GM20000 (cell line): Measurements from ENCODE around the gene ANAPC2.

ENCODE experiments used
- DNase-seq: peaks from one replicate; pipeline ENCODE4 v3.0.0; 2012; ENCODE audit warnings: low spot score
- TF ChIP-seq, protein P1 (sequence below): IDR thresholded peaks from 2 replicates; pipeline ENCODE4 v1.5.1; 2012; ENCODE audit warnings: mild to moderate bottlenecking, control low read depth; ENCODE audit errors: extremely low read depth, missing control alignments

Gene ANAPC2

DNA sequence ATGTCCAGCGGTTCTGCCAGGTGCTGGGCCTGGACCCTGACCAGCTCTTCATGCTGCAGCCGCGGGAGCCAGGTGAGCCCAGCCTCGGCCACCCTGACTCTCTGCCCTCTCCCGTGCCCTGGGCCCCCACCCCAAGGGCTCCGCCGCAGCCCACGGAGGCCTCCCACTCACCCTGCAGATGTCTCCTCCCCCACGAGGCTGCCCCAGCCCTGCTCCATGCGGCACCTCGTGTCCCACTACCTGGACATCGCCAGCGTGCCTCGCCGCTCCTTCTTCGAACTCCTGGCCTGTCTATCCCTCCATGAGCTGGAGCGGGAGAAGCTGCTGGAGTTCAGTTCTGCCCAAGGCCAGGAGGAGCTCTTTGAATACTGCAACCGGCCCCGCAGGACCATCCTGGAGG, 26.3 kb upstream of the ANAPC2 start:
- TF ChIP-seq, protein P1, sequence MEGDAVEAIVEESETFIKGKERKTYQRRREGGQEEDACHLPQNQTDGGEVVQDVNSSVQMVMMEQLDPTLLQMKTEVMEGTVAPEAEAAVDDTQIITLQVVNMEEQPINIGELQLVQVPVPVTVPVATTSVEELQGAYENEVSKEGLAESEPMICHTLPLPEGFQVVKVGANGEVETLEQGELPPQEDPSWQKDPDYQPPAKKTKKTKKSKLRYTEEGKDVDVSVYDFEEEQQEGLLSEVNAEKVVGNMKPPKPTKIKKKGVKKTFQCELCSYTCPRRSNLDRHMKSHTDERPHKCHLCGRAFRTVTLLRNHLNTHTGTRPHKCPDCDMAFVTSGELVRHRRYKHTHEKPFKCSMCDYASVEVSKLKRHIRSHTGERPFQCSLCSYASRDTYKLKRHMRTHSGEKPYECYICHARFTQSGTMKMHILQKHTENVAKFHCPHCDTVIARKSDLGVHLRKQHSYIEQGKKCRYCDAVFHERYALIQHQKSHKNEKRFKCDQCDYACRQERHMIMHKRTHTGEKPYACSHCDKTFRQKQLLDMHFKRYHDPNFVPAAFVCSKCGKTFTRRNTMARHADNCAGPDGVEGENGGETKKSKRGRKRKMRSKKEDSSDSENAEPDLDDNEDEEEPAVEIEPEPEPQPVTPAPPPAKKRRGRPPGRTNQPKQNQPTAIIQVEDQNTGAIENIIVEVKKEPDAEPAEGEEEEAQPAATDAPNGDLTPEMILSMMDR, result no peak
- DNase-seq, result no peak

DNA sequence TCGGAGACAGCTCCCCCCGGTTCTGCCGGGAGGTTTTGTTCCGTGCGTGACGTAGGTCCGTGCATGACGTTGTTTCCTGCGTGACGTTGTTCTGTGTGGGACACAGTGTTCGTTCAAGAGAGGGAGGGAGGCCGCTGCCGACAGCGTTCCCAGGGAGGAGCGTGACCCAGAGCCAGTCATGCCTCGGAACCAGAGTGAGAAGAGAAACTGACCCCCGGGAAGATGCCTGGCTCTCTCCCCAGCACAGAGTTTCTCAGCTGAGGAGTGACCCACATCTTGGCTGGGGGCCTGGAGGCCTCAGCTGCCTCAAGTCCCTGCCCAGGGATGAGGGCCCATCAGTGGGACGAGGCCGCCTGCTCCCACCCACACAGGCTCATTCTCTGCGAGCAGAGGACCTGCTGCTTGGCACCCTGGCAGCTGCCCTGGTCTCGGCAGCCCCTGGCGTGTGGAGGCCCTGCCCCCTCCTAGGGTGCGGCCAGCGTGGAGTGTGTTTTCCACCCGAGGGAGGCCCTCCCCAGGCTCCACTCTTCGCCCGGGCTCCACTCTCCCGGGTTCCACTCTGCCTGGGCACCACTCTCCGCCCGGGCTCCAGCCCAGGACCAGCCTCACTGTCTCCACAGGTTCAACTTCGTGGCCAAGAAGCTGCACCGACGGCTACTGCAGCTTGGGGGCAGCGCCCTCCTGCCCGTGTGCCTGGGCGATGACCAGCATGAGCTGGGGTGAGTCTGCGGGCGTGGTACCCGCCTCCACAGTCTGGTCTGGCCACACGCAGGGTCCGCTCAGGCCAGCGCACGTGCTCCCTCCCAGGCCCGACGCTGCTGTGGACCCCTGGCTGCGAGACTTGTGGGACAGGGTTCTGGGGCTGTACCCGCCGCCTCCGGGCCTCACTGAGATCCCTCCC, 25.1 kb upstream of the ANAPC2 start:
- TF ChIP-seq, protein P1, result no peak

DNA sequence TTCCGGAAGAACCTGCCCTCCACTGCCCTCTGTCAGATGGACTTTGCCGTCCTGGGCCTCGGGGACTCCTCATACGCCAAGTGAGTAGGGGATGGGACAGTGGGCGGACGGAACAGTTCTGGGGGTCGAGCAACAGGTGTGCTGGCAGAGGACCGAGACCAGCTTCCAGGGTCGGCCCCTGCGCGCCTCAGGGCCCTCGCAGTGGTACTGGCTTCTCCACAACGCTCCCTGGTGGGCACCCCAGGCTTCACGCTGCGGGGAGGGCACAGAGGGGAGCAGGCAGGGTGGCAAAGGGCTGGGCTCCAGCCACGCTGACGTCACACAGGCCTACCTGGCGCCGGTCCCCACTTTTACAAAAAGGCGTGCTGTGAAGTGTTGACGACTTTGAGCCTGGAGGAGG, 24.2 kb upstream of the ANAPC2 start:
- DNase-seq, result no peak
- TF ChIP-seq, protein P1, result no peak

More for the DNA sequence above, 25.1 kb upstream of the ANAPC2 start:
- DNase-seq, result no peak

DNA sequence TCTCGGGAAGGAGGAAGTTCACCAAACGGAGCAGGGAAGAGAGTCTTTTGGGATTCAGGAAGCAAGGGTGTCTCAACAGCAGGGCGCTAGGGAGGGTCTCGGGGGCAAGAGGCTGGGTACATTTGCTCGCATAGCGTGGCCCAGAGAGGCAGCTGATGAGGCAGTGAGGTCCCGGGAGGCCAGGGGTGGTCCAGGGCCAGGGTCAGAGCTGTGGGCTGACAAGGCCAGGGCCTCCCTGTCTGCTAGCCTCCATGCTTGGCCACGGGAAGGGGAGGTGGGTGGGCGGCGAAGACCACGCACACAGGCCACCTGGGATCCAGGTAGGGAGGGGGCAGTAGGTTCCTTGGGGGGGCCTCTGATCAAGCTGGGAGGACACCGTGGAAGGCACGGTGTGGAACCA, 23.2 kb upstream of the ANAPC2 start:
- TF ChIP-seq, protein P1, result no peak
- no peak for DNase-seq

DNA sequence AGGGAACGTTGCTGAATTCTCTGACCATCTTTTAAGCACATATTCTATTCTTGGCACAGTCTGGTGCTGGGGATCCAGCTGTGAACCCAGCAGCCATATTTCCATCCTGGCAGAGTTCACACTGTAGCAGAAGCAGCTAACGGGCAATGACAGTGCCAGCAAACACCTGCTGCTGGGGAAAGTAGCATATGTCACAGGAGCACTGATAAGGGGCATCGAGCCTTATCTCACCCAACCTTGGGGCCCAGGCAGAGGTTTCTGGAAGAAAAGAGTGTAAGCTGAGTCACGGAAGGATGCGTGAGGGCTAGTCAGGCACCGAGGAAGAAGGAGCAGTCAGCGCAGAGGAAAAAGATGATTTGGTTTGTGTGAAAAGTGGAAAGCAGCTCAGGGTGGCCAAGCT, 18.2 kb upstream of the ANAPC2 start:
- DNase-seq, result no peak
- TF ChIP-seq, protein P1, result no peak

DNA sequence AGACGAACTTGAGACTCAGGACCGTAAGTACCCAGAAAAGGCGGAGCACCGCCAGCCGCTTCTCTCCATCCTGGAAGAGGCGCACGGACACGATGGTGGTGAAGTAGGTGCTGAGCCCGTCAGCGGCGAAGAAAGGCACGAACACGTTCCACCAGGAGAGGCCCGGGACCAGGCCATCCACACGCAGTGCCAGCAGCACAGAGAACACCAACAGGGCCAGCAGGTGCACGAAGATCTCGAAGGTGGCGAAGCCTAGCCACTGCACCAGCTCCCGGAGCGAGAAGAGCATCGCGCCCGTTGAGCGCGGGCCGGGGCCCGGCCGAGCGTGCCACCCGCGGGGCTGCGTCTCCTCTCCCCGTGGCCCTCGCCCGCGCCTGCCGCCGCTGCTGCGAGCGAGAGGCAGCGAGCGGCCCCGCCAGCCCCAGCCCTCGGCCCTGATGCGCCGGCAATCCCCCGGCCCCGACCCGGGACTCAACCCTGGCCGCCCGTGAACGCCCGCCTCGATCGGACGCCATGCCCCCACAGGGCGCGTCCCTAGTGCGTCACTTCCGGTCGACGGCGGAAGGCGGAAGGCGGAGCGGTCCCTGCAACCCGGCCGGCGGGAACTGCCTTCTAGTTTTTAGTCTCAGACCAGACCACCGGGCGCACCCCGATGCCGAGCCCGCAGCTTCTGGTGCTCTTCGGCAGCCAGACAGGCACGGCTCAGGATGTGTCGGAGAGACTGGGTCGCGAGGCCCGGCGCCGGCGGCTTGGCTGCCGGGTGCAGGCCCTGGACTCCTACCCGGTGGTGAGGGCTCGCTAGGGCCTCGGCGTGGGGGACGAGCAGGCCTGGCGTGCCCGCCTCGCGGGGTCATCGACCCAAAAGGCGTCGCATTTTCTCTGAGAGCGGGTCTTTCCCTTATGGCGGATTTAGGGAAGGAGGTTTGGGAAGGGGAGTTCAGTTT, 17.0 kb upstream of the ANAPC2 start, which contains the start of the genes NDOR1 and TMEM203:
TSS of gene NDOR1 (plus strand) at position 575 of the 944 bp plus-strand sequence. CDS start at position 653, 78 bp downstream.
TSS of gene TMEM203 (minus strand) at position 523 of the 944 bp plus-strand sequence. CDS start at position 289, 234 bp downstream.
- peak; percentile 98 for DNase-seq
- TF ChIP-seq, protein P1, result no peak
